OCI-LY3 (cell line): ENCODE measurements around the gene TAS2R41.

Source experiments
- H2AFZ ChIP-seq: fragments of 200-600, 300-600 bp; shearing (Covaris generic); 2 replicates; pipeline ENCODE4 v1.6.0; 2014; ENCODE audit warnings: antibody characterized with exemption, low read depth, low read length
- H3K27ac ChIP-seq: fragments of 200-600, 300-600 bp; sonication (generic); 2 replicates; pipeline ENCODE4 v1.5.1; 2014; ENCODE audit warnings: mild to moderate bottlenecking, low read length, moderate library complexity, mixed read lengths
- H3K27me3 ChIP-seq: fragments of 200-600, 300-600 bp; sonication (generic); 2 replicates; pipeline ENCODE4 v1.6.1; 2014; ENCODE audit warnings: low read depth, low read length, mixed read lengths
- H3K36me3 ChIP-seq: fragments of 200-600, 300-600 bp; sonication (generic); replicated peaks from 2 replicates; pipeline ENCODE3; 2014; ENCODE audit warnings: low read depth, low read length, mixed read lengths
- H3K4me1 ChIP-seq: fragments of 300-600, 200-600 bp; sonication (generic); 2 replicates; pipeline ENCODE4 v1.6.1; 2014; ENCODE audit warnings: low read length, mixed read lengths
- H3K4me2 ChIP-seq: fragments of 200-600, 300-600 bp; sonication (generic); 2 replicates; pipeline ENCODE4 v1.6.1; 2014; ENCODE audit warnings: low read length, mixed read lengths
- H3K4me3 ChIP-seq: fragments of 300-600, 200-600 bp; sonication (generic); 2 replicates; pipeline ENCODE4 v1.5.1; 2014; ENCODE audit warnings: antibody characterized with exemption, mild to moderate bottlenecking, low read length, moderate library complexity
- H3K79me2 ChIP-seq: fragments of 300-600, 200-600 bp; shearing (Covaris generic); 2 replicates; pipeline ENCODE4 v1.6.1; 2014; ENCODE audit warnings: mild to moderate bottlenecking, low read length, mixed read lengths
- H3K9ac ChIP-seq: fragments of 300-600, 200-600 bp; shearing (Covaris generic); 2 replicates; pipeline ENCODE4 v1.6.0; 2014; ENCODE audit warnings: mild to moderate bottlenecking, low read length, moderate library complexity
- H3K9me3 ChIP-seq: fragments of 200-600, 300-600 bp; shearing (Covaris generic); 2 replicates; pipeline ENCODE4 v1.6.1; 2014; ENCODE audit warnings: low read length, mixed read lengths; ENCODE audit not compliant: insufficient read depth
- H4K20me1 ChIP-seq: fragments of 200-600, 300-600 bp; sonication (generic); 2 replicates; pipeline ENCODE4 v1.6.1; 2016; ENCODE audit warnings: low read length, mixed read lengths; ENCODE audit not compliant: insufficient read depth
- CTCF ChIP-seq: fragments of 200-600, 300-600 bp; sonication (generic); IDR thresholded peaks from 2 replicates; pipeline ENCODE4 v1.5.1; 2014; ENCODE audit warnings: antibody characterized with exemption, low read length, low read depth
- EZH2phosphoT487 ChIP-seq: fragments of 200-600 bp; shearing (Covaris generic); IDR thresholded peaks from 2 replicates; pipeline ENCODE4 v1.6.1; 2018; ENCODE audit warnings: antibody characterized with exemption, mixed run types, low read depth

The TAS2R41 gene

DNA sequence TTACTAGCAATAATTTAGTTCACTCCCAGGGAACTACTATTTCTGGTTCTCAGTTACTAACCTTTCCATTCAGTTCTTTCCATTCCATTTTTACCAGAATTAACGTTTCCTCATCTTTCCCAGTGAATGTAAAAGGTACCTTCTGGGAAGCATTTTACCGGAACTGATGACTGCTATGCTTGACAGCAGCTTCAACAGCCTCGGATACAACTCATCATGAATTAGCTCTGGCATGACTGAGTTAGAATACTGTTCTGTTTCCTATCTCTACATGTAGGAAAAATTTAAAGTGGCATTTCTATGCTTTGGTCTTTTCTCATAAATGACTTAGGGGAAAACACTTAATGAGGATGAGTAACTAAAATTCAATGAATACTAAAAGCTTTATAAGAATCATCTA lies 18.6 kb downstream of the TAS2R41 start:
- Histone ChIP-seq H3K4me3 (no peak overlapping the region), H4K20me1 (no peaks in the 10 kb centered on the region), H3K27me3 (0 out of 2 replicates have a peak, but pooled peaks cover 7% of the 10 kb centered on the region), H2AFZ (no peak overlapping the region), H3K4me2 (no peak overlapping the region), H3K27ac (no peak overlapping the region), H3K36me3 (no peaks in the 10 kb centered on the region), H3K79me2 (no peaks in the 10 kb centered on the region), H3K9me3 (no peaks in the 10 kb centered on the region), H3K9ac (no peak overlapping the region), H3K4me1 (peaks cover 11% of the 10 kb centered on the region)
- TF ChIP-seq CTCF (no peak), EZH2phosphoT487 (no peak)

GRCh38 chr7:143497008-143497795 lies 19.5 kb downstream of the TAS2R41 start:
- Histone ChIP-seq H3K4me2 (no peak overlapping the region), H3K36me3 (no peaks in the 10 kb centered on the region), H3K27ac (no peak overlapping the region), H3K9me3 (no peaks in the 10 kb centered on the region), H4K20me1 (no peaks in the 10 kb centered on the region), H3K9ac (no peak overlapping the region), H3K4me1 (peaks cover 3% of the 10 kb centered on the region), H2AFZ (no peak overlapping the region), H3K27me3 (0 out of 2 replicates have a peak, but pooled peaks cover 7% of the 10 kb centered on the region), H3K79me2 (no peaks in the 10 kb centered on the region), H3K4me3 (no peak overlapping the region)
- TF ChIP-seq CTCF (no peak), EZH2phosphoT487 (no peak)

DNA sequence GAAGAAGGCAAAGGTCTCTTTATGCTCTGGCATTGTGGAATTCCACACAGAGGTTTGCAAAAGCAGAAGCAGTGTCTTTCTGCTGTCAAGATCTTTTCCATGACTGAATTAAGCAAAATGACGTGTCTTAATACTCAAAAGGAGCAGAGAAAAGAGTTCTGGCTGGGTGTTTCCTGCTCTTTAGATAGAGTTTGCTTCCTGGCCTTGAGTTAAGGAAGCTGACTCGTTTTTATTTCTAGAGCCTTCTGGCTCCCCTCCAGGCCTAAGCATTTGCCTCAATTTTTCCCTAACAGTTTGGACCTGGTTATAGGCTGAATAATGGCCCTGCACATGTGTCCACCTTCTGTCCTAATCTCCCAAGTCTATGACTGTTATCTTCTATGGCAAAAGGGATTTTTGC lies 21.6 kb downstream of the TAS2R41 start:
- H3K4me2 ChIP-seq, result no peak overlapping the region
- no peaks in the 10 kb centered on the region for H3K4me1 ChIP-seq

More for the DNA sequence above, 21.6 kb downstream of the TAS2R41 start:
- Histone ChIP-seq H2AFZ (no peak overlapping the region), H3K27ac (no peak overlapping the region), H4K20me1 (no peaks in the 10 kb centered on the region), H3K36me3 (no peaks in the 10 kb centered on the region), H3K4me3 (no peak overlapping the region), H3K79me2 (no peaks in the 10 kb centered on the region), H3K9ac (no peak overlapping the region), H3K9me3 (no peaks in the 10 kb centered on the region), H3K27me3 (peaks cover 7% of the 10 kb centered on the region; the same call in 1 of the 2 replicates)
- no peak for TF ChIP-seq CTCF
